HG02885 (cell line): Measurements from ENCODE around the gene LHFPL3.

Source experiments
- ATAC-seq: cut with Tn5 transposase; IDR thresholded peaks from one replicate; pipeline ENCODE4 v1.9.1; 2021; ENCODE audit warnings: mild to moderate bottlenecking; ENCODE audit not compliant: unreplicated experiment, poor library complexity

Gene LHFPL3

DNA sequence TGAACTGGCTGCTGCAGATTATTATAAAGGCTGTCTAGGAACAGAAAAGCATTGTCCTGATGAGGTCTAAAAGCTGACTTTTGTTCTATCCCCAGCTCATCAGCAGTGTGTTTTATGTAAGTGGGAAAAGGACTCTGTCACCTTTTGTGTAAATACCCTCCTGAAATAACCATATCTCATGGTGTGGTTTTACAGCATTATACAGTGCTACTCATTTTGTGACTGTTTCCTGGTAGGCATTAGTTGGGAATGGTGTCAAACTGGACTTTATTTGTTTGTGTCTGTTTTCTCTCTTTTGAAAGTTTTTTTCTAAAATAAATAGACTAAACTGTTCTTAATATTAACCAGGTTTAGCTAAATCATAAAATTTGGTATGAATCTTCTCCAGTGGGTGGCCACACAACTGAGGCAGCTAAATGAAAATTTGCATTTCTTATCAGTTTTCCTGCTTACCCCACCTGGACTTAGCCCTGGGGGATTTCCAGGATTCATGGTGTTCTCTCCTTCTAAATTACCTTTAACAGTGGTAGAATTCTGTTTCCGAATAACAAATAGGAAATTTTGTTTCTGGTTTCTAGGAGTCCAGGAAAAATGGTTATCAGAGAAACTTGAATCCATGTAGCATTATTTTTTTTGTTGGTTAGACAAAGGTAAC lies 140.9 kb downstream of the LHFPL3 start:
- no peak for ATAC-seq

DNA sequence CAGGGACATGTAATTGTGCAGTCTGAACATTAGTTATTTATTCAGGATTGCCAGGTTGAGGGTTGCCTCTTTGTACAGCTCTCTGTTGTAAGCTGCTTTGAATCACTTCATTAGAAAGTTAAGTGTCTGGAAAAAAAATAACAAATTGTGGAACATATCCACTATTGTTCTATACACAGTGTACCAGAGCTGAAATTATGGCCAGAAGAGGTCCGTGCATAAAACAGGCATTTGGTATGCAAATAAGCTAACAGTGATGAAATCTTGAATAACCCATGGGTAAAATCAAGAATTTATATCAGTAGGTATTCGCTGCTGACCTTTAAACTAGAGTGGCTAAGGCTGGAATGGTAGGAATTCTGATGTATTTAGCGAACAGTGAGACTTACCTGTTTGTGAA lies 152.1 kb downstream of the LHFPL3 start:
- no peak for ATAC-seq

GRCh38 chr7:104482362-104483037 lies 154.1 kb downstream of the LHFPL3 start:
- ATAC-seq: no peak

DNA sequence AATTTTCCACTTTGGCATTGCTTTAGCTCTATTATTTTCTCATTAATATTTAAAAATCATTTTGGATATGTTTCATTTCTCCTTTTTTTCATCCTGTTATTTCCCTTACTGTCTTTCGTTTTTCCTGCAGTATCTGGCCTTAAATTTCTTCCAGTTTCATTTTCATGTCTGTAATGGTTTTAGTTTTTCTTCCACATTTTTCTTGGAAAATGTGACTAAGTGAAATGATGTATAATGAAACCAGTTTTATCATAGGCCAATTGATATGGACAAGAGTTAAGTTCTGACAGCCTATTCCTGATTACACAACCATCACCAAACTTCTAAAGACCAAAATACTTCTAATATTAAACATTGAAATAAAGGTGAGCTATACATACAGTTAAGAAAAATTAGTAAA lies 158.5 kb downstream of the LHFPL3 start:
- ATAC-seq: no peak

DNA sequence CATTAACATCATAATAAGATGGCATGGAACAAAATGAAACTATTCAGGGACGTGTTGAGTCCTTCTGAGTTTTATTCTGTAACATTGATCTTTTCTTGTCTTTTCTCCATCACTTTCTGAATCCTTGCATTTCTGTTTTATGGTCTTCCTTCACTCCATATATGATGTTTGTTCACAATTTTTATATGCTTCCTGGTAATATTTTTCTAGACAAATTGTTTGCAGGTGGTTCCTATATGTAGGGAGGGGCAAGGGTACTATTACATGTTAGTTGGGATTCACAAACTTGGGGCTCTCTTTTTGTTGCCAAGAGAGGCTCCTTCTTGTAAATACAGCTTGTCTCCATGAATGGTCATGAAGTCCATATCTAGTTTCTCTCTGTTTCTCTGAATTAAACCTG lies 159.2 kb downstream of the LHFPL3 start:
- ATAC-seq: no peak

- no peak for ATAC-seq
Observed at GRCh38 chr7:104497379-104497967, 169.1 kb downstream of the LHFPL3 start.

GRCh38 chr7:104499975-104500374 lies 171.6 kb downstream of the LHFPL3 start:
- ATAC-seq: no peak

- no peak for ATAC-seq
Observed at GRCh38 chr7:104509874-104510273, 181.5 kb downstream of the LHFPL3 start.

GRCh38 chr7:104524853-104525252 lies 196.4 kb downstream of the LHFPL3 start:
- ATAC-seq: no peak

- no peak for ATAC-seq
Observed at GRCh38 chr7:104528142-104528541, 199.7 kb downstream of the LHFPL3 start.

DNA sequence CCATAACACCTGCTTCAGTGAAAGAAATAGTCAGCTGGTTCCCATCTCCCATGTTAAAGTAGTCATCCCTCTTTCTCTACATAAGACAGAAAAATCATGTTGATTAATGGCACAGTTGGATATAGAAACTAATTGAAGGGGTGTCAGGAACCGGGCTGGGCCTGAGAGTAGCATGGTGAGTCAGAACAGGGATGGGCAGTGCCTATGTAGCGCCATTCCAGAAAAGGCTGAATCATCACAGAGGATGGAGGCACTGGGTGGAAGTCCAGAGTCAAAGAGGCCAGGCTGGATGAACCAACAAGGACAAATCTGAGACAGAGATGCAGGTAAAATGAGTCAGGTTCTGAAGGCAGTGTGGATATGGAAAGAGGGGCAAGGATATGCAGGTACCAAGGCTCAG lies 201.2 kb downstream of the LHFPL3 start:
- ATAC-seq: no peak

DNA sequence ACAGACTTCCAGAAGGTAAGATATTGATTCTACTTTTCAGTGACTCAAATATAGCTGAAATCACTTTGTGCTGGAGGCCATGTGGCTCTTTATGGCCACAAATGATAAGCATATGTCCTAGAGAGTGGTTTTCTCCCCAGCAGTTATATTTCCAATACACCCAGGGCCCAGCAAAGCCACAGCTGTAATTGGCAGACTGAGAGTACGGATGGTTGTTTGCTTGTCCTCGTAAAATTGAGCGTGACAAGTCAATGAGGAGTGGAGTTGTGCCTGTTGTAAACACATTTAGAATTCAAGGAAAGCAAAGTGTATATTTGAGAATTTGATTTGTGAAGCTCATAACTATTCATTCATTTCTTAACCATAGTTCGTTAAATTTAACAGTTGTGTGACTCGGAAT lies 201.8 kb downstream of the LHFPL3 start:
- no peak for ATAC-seq

GRCh38 chr7:104534149-104534548 lies 205.7 kb downstream of the LHFPL3 start:
- no peak for ATAC-seq

DNA sequence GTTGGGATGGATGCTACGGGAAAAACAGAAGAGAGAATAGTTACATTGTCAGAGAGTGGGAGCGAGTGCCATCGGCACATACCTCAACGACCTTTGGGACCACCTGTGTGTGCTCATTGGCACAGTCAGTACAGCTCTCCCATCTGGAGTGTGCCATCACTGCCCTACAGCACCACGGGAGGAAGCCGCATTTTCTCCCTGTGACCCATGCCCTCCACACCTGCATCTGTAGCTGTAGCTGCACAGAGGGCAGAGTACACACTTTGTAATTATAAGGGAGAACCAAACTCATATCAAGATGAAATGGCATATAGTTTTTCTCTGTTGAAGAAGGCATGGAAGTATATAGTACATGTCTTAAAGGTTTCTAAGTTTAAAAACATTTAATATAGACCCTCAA lies 207.4 kb downstream of the LHFPL3 start:
- ATAC-seq: no peak

DNA sequence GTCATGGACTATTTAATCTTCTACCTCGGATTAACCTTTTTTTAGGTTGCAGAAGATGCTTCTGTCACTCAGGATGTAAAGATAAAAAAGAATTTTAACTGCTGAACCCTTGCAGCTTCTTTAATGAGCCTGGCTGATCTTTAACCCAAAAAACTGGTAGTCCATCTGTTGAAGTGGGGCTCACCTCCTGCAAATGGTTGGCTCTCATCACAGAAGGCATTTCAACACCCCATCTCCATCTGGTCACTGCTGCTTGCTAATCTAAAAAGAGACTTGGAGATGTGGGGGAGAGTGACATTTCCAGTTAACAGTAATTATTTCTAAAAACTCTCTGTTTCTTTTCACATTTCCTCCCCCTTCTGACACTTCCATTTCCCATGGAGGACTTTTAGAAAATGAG lies 208.6 kb downstream of the LHFPL3 start:
- ATAC-seq: no peak

GRCh38 chr7:104538152-104538551 lies 209.7 kb downstream of the LHFPL3 start:
- no peak for ATAC-seq

GRCh38 chr7:104541897-104542296 lies 213.5 kb downstream of the LHFPL3 start:
- ATAC-seq: no peak

DNA sequence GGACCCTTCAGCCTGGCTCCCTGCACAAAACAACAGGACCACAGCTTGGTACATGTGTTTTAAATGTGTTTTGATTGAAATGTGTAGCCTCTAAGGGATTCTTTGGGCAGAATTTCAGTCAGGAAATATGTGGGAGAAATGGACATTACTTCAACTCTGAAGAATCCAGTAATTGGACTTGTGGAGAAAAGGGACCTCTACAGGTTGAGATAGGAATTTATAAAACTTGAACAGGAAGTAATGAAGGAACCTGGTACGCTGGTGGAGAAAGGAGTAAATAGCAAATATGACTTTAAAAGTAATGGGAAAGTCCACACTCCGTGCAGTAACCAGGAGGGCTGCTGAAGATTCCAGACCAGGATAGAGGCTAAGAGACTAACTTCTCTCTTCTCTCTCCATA lies 220.5 kb downstream of the LHFPL3 start:
- no peak for ATAC-seq

GRCh38 chr7:104550362-104550761 lies 222.0 kb downstream of the LHFPL3 start:
- no peak for ATAC-seq

DNA sequence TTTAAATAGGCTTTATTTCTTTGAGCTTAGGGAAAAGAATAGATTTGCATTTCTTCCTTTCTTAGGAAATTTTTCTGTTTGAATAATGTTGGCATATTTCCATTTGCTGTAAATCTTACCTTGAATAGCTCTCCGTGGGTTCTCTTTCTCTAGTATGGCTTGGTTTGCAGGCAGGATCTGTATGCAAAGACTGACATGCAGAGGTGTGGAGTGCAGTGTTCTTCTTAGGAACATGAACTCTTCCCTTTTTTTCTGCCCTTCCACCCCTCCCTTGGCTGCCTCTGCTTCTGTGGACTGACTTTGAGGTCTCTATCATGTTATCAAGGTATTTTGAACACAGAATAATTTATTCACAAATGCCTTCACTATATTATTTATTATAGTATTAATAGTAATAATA lies 222.8 kb downstream of the LHFPL3 start:
- no peak for ATAC-seq

DNA sequence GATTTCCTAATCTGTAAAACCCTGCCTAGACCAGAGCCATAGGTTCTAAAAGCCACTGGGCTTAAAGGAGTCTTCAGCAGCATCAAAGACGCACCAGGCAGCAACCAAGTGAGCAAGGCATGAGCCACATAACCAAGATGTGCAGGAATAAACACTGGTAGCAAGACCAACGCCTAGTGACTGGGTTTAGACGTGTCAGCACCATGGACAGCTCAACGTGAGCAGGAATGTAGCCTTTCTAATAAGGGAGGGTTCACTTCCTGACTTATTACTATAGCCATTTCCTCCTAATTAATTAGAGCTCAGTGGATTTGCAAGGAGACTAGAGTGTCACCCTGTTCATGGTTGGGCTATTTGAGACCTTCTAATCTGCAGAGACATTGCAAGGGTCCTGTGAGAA lies 223.7 kb downstream of the LHFPL3 start:
- no peak for ATAC-seq

- no peak for ATAC-seq
Observed at GRCh38 chr7:104553074-104553473, 224.7 kb downstream of the LHFPL3 start.
